GM12864 (cell line): Measurements from ENCODE around the gene PLXDC1.
A peak's percentile ranks its signal among the peaks of the same experiment; 100 is the strongest.

Experiments used
- DNase-seq: peaks from one replicate; pipeline ENCODE4 v3.0.0-alpha.2; 2011; ENCODE audit warnings: low read depth
- H3K4me3 ChIP-seq: 2 replicates; pipeline ENCODE4 v1.5.1; 2011; ENCODE audit warnings: mild to moderate bottlenecking, low read depth, low read length, control low read depth
- CTCF ChIP-seq: IDR thresholded peaks from 2 replicates; pipeline ENCODE4 v1.5.1; 2011; ENCODE audit warnings: low read depth, mild to moderate bottlenecking, moderate library complexity, low read length, control low read depth, inconsistent platforms; ENCODE audit errors: missing control alignments

The PLXDC1 gene

GRCh38 chr17:39196808-39197291 is 45.4 kb upstream of the PLXDC1 start:
- no peak for TF ChIP-seq CTCF
- DNase-seq: no peak
- H3K4me3 ChIP-seq: peak overlapping the region; percentile 77

GRCh38 chr17:39196241-39196807 is 44.9 kb upstream of the PLXDC1 start:
- H3K4me3 ChIP-seq: peak overlapping the region; percentile 77
- DNase-seq: no peak
- no peak for TF ChIP-seq CTCF

GRCh38 chr17:39195568-39196160 is 44.2 kb upstream of the PLXDC1 start:
- H3K4me3 ChIP-seq: peak overlapping the region; percentile 77
- DNase-seq: no peak
- no peak for TF ChIP-seq CTCF

- no peak for TF ChIP-seq CTCF
- no peak overlapping the region for H3K4me3 ChIP-seq
- no peak for DNase-seq
Measured at GRCh38 chr17:39194985-39195524, 43.6 kb upstream of the PLXDC1 start.

GRCh38 chr17:39194089-39194984 is 42.9 kb upstream of the PLXDC1 start:
- DNase-seq: no peak
- H3K4me3 ChIP-seq: no peak overlapping the region
- TF ChIP-seq CTCF: no peak

GRCh38 chr17:39193346-39193745 is 41.9 kb upstream of the PLXDC1 start:
- no peak for DNase-seq
- H3K4me3 ChIP-seq: no peak overlapping the region
- TF ChIP-seq CTCF: no peak
